HepG2 (cell line): ENCODE results near the gene BHLHA9. TPM values are rescaled to one million over a fixed set of nuclear protein-coding genes. Genes with fewer than 3 reads are reported as not detected.

Source experiments
- DMAP1 ChIP-seq: IDR thresholded peaks from 2 replicates; pipeline ENCODE4 v1.6.1; 2016
- ELK4 ChIP-seq: sonication (generic); formaldehyde crosslinking; IDR thresholded peaks from 2 replicates; pipeline ENCODE4 v1.9.0; 2021; ENCODE audit warnings: missing genetic modification reagents, borderline replicate concordance
- SALL2 ChIP-seq: sonication (generic); formaldehyde crosslinking; IDR thresholded peaks from 2 replicates; pipeline ENCODE4 v1.8.1; 2023; ENCODE audit warnings: mild to moderate bottlenecking, missing genetic modification reagents, inconsistent platforms
- ZBTB10 ChIP-seq: sonication (generic); formaldehyde crosslinking; IDR thresholded peaks from 2 replicates; pipeline ENCODE4 v1.4.0; 2020; ENCODE audit warnings: missing genetic modification reagents, borderline replicate concordance
- ZNF10 ChIP-seq: sonication (generic); formaldehyde crosslinking; IDR thresholded peaks from 2 replicates; pipeline ENCODE4 v1.4.0; 2020; ENCODE audit warnings: mild to moderate bottlenecking, low read depth, missing genetic modification reagents, borderline replicate concordance
- ZNF496 ChIP-seq: sonication (generic); formaldehyde crosslinking; IDR thresholded peaks from 2 replicates; pipeline ENCODE4 v1.8.1; 2023; ENCODE audit warnings: mild to moderate bottlenecking, moderate library complexity, missing genetic modification reagents; ENCODE audit not compliant: insufficient replicate concordance
- ZNF687 ChIP-seq: sonication (generic); formaldehyde crosslinking; IDR thresholded peaks from 2 replicates; pipeline ENCODE4 v1.5.1; 2020; ENCODE audit warnings: mild to moderate bottlenecking, missing genetic modification reagents, moderate library complexity
- polyA plus RNA-seq, 8 experiments: library from polyadenylated mRNA; depleted of rRNA in 3 of 8; stranded (reverse) in 7 of 8; unstranded in 1 of 8; fragments of >200 nt; fragmentation: Illumina TruSeq in 4 of 8; extraction: Trizol in 4 of 8; gene quantifications; 2 replicates each; pipeline versions ENCODE4 v1.2.1 to v1.2.3, GENCODE V29; 2011 to 2016; ENCODE audit warnings: low read depth in 4 of 8, missing spikeins in 1 of 8, mixed read lengths in 1 of 8; ENCODE audit not compliant: insufficient read depth in 1 of 8
- total RNA-seq, 5 experiments: library from RNA; depleted of rRNA; stranded (reverse); fragments of >200 nt; fragmentation: Illumina TruSeq; extraction: Trizol; gene quantifications; 2 replicates each; pipeline ENCODE4 v1.2.3, GENCODE V29; 2016; ENCODE audit warnings: low read depth in 1 of 5
- TF ChIP-seq, protein P1 (sequence below): sonication (generic); formaldehyde crosslinking; IDR thresholded peaks from 2 replicates; pipeline ENCODE4 v1.4.0; 2020; ENCODE audit warnings: mild to moderate bottlenecking, missing genetic modification reagents
- TF ChIP-seq, protein P2 (sequence below): sonication (generic); formaldehyde crosslinking; IDR thresholded peaks from 2 replicates; pipeline ENCODE4 v1.5.0; 2020; ENCODE audit warnings: missing genetic modification reagents, mild to moderate bottlenecking, borderline replicate concordance

BHLHA9 gene
- total and polyA plus RNA-seq, 2 of the 13 experiments (the other 11 are each of a cell fraction or from before 2014, with no cell fraction given): not detected

GRCh38 chr17:1232331-1232730 is 37.9 kb upstream of the BHLHA9 start (continued):
- TF ChIP-seq, protein P1, sequence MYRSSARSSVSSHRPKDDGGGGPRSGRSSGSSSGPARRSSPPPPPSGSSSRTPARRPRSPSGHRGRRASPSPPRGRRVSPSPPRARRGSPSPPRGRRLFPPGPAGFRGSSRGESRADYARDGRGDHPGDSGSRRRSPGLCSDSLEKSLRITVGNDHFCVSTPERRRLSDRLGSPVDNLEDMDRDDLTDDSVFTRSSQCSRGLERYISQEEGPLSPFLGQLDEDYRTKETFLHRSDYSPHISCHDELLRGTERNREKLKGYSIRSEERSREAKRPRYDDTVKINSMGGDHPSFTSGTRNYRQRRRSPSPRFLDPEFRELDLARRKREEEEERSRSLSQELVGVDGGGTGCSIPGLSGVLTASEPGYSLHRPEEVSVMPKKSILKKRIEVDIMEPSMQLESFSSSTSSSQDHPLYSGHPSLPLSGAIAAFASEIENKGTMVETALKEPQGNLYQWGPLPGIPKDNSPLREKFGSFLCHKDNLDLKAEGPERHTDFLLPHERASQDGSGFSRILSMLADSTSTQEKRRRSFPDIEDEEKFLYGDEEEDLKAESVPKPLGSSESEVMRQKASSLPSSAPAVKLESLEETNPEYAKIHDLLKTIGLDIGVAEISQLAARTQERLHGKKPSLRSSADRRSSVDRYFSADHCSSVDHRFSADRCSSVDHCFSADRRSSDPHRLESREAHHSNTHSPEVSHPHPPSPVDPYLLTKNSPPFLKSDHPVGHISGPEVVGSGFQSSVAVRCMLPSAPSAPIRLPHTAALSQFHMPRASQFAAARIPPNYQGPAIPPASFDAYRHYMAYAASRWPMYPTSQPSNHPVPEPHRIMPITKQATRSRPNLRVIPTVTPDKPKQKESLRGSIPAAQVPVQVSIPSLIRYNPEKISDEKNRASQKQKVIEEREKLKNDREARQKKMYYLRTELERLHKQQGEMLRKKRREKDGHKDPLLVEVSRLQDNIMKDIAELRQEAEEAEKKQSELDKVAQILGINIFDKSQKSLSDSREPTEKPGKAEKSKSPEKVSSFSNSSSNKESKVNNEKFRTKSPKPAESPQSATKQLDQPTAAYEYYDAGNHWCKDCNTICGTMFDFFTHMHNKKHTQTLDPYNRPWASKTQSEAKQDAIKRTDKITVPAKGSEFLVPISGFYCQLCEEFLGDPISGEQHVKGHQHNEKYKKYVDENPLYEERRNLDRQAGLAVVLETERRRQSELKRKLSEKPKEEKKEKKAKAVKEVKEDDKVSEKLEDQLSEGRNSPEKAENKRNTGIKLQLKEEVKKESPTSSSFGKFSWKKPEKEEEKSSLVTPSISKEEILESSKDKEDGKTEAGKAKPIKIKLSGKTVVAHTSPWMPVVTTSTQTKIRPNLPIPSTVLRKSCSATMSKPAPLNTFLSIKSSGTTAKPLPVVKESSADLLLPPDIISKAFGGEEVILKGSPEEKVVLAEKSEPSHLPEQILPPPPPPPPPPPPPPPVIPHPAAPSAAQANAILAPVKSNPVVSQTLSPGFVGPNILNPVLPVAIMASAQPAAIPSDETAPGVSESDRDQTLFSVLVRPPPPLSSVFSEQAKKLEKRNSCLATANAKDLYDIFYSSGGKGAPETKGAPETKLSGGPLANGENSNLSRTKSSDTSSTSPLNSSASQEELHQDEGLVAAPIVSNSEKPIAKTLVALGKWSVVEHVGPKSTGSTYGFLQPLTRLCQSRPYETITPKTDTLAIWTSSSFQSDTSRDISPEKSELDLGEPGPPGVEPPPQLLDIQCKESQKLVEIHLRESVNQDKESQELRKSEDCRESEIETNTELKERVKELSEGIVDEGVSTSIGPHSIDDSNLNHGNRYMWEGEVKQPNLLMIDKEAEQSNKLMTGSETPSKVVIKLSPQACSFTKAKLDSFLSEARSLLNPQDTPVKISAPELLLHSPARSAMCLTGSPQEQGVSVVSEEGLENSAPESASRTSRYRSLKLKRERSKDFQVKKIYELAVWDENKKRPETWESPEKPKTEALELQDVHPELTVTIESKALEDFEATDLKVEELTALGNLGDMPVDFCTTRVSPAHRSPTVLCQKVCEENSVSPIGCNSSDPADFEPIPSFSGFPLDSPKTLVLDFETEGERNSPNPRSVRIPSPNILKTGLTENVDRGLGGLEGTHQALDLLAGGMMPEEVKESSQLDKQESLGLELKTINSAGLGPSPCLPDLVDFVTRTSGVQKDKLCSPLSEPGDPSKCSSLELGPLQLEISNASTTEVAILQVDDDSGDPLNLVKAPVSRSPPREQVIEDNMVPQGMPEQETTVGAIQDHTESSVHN (CRISPR knock-in tag): no peak
- TF ChIP-seq, protein P2, sequence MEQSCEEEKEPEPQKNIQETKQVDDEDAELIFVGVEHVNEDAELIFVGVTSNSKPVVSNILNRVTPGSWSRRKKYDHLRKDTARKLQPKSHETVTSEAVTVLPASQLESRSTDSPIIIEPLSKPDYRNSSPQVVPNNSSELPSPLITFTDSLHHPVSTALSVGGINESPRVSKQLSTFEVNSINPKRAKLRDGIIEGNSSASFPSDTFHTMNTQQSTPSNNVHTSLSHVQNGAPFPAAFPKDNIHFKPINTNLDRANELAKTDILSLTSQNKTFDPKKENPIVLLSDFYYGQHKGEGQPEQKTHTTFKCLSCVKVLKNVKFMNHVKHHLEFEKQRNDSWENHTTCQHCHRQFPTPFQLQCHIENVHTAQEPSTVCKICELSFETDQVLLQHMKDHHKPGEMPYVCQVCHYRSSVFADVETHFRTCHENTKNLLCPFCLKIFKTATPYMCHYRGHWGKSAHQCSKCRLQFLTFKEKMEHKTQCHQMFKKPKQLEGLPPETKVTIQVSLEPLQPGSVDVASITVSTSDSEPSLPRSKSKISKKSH (CRISPR knock-in tag): no peak
- TF ChIP-seq ZNF687 (CRISPR knock-in tag) (no peak), DMAP1 (no peak), ZNF496 (CRISPR knock-in tag) (no peak), ELK4 (CRISPR knock-in tag) (no peak), SALL2 (CRISPR knock-in tag) (no peak), ZBTB10 (CRISPR knock-in tag) (no peak), ZNF10 (no peak)
